ENCODE data around the gene MAB21L1. TPM values are rescaled to one million over a fixed set of nuclear protein-coding genes. Genes with fewer than 3 reads are reported as not detected.

Gene MAB21L1
- total RNA-seq, 1 donor from 2014 or later, result 0.21 TPM

DNA sequence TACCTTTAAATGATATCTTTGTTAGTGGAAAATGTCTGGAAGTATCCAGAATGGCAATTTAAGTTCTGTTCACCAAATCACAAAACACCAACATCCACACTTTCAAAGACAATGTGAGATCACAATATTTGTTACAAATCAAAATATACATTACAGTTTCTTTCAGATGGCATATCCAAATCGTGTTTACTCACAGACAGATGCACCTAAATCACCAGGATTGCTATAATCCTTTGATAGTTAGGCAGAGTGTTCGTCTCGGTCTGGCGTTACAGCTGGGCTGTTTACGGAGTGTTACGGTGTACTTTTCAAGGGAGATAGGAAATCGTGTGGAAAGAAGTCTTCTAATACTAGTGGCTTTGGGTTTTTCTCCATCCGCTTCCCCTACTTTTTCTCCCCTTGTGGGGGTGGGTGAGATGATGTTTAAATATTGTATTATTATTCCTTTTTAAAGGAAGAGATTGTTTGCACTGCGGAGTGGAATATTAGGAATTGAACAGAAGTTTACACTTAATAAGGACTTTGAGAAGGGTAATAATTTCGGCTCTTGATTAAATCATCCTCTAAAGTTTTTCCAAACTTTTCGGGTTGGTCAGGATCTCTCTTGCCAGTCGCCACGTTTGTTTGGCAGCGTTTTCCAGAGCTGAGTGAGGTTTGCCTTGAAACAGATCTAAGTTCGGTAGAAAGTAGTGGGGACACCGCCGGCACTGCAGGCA, 1.8 kb downstream of the MAB21L1 start:
- no peak for DNase-seq
- Histone ChIP-seq H3K4me3 (peak overlapping the region; percentile 37), H3K27me3 (ENCODE audit: low read depth) (peaks cover 84% of the 10 kb centered on the region), H3K4me1 (peaks cover 22% of the 10 kb centered on the region), H3K36me3 (no peaks in the 10 kb centered on the region), H3K27ac (no peak overlapping the region), H3K9me3 (no peaks in the 10 kb centered on the region)
- ATAC-seq, result no peak
- intact Hi-C loops (cut with DNase I), result no loop called here
- TF ChIP-seq, protein P1, sequence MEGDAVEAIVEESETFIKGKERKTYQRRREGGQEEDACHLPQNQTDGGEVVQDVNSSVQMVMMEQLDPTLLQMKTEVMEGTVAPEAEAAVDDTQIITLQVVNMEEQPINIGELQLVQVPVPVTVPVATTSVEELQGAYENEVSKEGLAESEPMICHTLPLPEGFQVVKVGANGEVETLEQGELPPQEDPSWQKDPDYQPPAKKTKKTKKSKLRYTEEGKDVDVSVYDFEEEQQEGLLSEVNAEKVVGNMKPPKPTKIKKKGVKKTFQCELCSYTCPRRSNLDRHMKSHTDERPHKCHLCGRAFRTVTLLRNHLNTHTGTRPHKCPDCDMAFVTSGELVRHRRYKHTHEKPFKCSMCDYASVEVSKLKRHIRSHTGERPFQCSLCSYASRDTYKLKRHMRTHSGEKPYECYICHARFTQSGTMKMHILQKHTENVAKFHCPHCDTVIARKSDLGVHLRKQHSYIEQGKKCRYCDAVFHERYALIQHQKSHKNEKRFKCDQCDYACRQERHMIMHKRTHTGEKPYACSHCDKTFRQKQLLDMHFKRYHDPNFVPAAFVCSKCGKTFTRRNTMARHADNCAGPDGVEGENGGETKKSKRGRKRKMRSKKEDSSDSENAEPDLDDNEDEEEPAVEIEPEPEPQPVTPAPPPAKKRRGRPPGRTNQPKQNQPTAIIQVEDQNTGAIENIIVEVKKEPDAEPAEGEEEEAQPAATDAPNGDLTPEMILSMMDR (IDR thresholded peaks at IDR 0.05), result no peak

DNA sequence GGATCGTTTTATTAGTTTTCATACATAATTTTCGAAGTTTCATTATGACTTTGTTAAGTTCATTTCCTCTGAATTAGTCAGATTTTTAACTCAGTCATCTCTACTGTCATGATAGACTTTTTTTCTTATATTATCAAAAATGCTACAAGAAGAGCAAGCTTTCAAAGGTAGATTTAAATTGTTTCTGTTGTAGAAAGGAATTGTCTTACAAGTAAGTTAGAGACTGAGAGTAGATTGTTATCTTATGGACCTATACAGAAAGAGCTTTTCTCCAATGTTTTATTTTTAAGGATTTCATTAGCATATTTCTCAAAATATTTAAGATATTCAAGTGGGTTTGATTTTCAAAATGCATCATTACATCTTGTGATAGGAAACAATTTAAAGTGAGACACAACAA, 2.7 kb downstream of the MAB21L1 start:
- Histone ChIP-seq H3K4me3 (no peak overlapping the region), H3K9me3 (no peaks in the 10 kb centered on the region), H3K27ac (no peak overlapping the region), H3K4me1 (peaks cover 22% of the 10 kb centered on the region), H3K27me3 (ENCODE audit: low read depth) (peaks cover 83% of the 10 kb centered on the region), H3K36me3 (no peaks in the 10 kb centered on the region)
- intact Hi-C loops (cut with DNase I), result no loop called here
- no peak for DNase-seq
- ATAC-seq, result no peak
- TF ChIP-seq, protein P1 (IDR thresholded peaks at IDR 0.05), result no peak

- peaks cover 22% of the 10 kb centered on the region for H3K4me1 ChIP-seq
- no peak overlapping the region for H3K27ac ChIP-seq
- no peaks in the 10 kb centered on the region for H3K36me3 ChIP-seq
- no peak for ATAC-seq
- H3K9me3 ChIP-seq, result no peaks in the 10 kb centered on the region
- no peak for DNase-seq
- TF ChIP-seq, protein P1 (IDR thresholded peaks at IDR 0.05), result no peak
- intact Hi-C loops (cut with DNase I), result no loop called here
- H3K27me3 ChIP-seq (ENCODE audit: low read depth), result peaks cover 78% of the 10 kb centered on the region
- no peak overlapping the region for H3K4me3 ChIP-seq
These were observed 3.2 kb downstream of the MAB21L1 start for GRCh38 chr13:35473206-35473775.

DNA sequence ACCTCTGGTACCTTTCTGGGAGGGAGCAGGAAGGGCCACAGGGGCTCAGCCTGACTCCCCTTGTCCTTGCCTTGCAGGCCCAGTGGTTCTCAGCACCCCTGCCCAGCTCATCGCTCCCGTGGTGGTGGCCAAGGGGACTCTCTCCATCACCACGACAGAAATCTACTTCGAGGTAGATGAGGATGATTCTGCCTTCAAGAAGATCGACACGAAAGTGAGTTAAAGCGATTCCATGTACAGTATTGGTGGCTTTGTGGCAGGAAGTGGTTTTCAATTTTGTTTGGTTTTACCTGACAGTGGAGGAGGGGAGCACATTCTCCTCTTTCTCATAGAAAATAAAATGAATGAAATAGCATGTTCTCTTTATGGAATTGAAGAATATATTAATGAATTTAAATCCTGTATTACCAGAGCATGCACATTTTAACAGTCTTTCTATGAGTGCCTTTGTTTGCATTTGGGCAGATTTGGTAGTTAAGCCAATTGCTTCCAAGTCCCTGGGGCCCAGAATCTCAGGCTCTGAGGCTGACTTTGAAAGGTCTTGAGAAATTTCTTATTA, 4.1 kb downstream of the MAB21L1 start:
- TF ChIP-seq, protein P1 (IDR thresholded peaks at IDR 0.05), result no peak
- no peak for DNase-seq
- intact Hi-C loops (cut with DNase I), result no loop called here
- no peak overlapping the region for H3K27ac ChIP-seq
- no peaks in the 10 kb centered on the region for H3K36me3 ChIP-seq
- peaks cover 69% of the 10 kb centered on the region for H3K27me3 ChIP-seq (ENCODE audit: low read depth)
- ATAC-seq, result no peak
- H3K4me3 ChIP-seq, result no peak overlapping the region
- peaks cover 22% of the 10 kb centered on the region for H3K4me1 ChIP-seq
- no peaks in the 10 kb centered on the region for H3K9me3 ChIP-seq

DNA sequence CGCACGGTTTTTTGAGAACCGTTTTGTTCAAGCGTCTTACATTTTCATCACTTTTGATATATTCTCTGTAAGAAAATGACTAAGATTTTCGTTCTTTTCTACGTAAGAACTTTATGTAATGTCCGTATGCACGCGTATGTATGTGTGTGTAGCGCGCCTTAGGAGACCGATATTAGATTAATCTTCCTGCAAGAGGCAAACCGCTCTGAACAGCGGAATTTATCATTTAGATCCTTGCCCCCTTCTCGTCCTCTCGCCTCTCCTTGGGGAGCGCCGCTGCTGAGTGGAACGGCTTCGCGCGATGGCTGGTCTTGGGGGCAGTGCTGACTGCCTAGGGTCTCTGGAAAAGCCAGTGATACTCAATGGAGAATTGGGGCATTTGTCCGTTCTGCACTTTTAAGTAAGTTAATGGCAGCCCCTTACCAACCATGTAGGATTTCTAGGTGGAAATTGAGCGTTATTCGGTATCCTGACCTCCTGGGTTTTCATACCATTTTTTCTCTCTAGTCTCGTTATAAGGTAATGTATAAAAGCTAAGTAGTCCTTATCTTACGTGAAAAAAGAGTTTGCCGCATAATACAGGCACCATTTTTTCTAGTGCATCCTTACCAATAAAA, 4.7 kb downstream of the MAB21L1 start:
- peaks cover 22% of the 10 kb centered on the region for H3K4me1 ChIP-seq
- no peaks in the 10 kb centered on the region for H3K9me3 ChIP-seq
- no peaks in the 10 kb centered on the region for H3K36me3 ChIP-seq
- H3K27me3 ChIP-seq (ENCODE audit: low read depth), result peaks cover 64% of the 10 kb centered on the region
- H3K27ac ChIP-seq, result no peak overlapping the region
- no peak for DNase-seq
- H3K4me3 ChIP-seq, result no peak overlapping the region
- ATAC-seq, result no peak
- intact Hi-C loops (cut with DNase I), result no loop called here
- TF ChIP-seq, protein P1 (IDR thresholded peaks at IDR 0.05), result no peak
